Mammary epithelial cell (primary cell): ENCODE data around the gene TENM4.

Experiments used
- CTCF ChIP-seq, 2 donors: IDR thresholded peaks in 1 of 2; conservative IDR thresholded peaks in 1 of 2; 2 replicates each; pipeline ENCODE4 v1.5.1; 2011 to 2012; ENCODE audit warnings: inconsistent platforms in 2 of 2, low read length in 2 of 2, mild to moderate bottlenecking in 2 of 2, control low read depth in 1 of 2, low read depth in 1 of 2; ENCODE audit not compliant: insufficient read depth in 1 of 2; ENCODE audit errors: extremely low read depth in 1 of 2
- EZH2 ChIP-seq: IDR thresholded peaks from 2 replicates; pipeline ENCODE4 v1.6.1; 2012; ENCODE audit warnings: low read length, inconsistent platforms, borderline replicate concordance

- TF ChIP-seq CTCF (conservative IDR thresholded peaks at IDR 0.05 in 1 of 2, IDR thresholded peaks at IDR 0.05 in 1 of 2; ENCODE audit: extremely low read depth in 1 of 2, insufficient read depth in 1 of 2, low read depth in 1 of 2, low read length in 2 of 2) (no peak), EZH2 (no peak)
Observed at GRCh38 chr11:79173615-79174014, 267.2 kb downstream of the TENM4 start.
